ENCODE results near the gene COLEC11.

COLEC11 gene

GRCh38 chr2:3602553-3603339 lies 7.8 kb downstream of the COLEC11 start:
- H3K27ac ChIP-seq, result no peak overlapping the region
- TF ChIP-seq, protein P1, sequence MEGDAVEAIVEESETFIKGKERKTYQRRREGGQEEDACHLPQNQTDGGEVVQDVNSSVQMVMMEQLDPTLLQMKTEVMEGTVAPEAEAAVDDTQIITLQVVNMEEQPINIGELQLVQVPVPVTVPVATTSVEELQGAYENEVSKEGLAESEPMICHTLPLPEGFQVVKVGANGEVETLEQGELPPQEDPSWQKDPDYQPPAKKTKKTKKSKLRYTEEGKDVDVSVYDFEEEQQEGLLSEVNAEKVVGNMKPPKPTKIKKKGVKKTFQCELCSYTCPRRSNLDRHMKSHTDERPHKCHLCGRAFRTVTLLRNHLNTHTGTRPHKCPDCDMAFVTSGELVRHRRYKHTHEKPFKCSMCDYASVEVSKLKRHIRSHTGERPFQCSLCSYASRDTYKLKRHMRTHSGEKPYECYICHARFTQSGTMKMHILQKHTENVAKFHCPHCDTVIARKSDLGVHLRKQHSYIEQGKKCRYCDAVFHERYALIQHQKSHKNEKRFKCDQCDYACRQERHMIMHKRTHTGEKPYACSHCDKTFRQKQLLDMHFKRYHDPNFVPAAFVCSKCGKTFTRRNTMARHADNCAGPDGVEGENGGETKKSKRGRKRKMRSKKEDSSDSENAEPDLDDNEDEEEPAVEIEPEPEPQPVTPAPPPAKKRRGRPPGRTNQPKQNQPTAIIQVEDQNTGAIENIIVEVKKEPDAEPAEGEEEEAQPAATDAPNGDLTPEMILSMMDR (conservative IDR thresholded peaks at IDR 0.05), result no peak

DNA sequence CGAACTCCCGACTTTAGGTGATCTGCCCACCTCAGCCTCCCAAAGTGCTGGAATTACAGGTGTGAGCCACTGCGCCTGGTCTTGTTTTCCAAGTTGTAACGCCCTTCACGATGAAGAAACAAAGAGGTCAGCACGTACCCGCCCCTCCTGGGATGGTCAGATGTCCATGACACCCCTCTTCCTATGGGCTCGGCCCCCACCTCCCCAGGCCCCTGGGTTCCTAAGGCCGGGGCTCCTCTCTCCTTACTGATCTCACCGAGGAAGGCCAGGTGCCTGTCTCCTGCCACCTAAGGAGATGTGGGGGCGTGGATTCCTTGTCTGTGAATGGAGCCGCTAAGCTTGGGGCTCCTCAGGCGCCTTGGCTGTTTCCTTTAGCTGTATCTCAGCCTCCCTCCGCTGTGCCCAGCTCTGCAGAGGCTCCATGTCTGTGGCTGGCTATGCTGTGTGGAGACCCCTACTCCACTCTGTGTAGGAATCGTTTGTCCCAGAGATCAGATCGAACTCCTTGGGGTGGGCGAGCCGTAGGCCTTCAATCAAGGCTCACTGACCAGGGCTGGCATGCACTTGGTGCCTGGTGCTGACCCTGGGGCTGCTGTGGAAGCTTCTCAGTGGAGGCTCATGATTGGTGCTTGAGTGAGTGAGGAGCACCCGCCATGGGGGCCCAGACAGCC lies 8.8 kb downstream of the COLEC11 start:
- TF ChIP-seq, protein P1 (conservative IDR thresholded peaks at IDR 0.05), result no peak
- no peak overlapping the region for H3K27ac ChIP-seq

DNA sequence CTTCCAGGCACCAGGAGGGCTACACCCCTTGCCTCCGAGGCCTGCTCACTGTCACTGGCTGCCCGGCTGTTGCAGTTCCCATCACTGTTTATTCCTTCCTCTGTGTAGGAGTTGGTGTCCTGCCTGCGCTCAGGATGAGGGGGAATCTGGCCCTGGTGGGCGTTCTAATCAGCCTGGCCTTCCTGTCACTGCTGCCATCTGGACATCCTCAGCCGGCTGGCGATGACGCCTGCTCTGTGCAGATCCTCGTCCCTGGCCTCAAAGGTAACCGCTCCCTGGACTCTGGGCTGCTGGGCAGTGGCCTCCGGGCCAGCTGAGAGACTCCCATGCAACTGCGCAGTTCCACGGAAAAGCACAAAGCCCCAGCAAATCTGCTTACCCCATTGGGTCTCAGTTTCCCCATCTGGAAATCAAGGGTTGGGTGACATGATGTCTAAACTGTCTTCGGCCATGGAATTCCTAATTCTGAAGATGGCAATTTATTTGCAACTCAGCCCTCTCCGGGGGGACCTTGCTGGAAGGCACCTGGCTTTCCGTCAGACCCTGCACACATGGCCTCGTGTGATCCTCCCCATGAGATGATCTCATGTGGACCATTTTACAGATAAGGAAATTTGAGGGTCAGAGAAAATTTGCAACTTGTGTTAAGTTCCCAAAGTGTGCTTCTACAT lies 9.4 kb downstream of the COLEC11 start:
- TF ChIP-seq, protein P1 (conservative IDR thresholded peaks at IDR 0.05), result no peak
- H3K27ac ChIP-seq, result no peak overlapping the region

- TF ChIP-seq, protein P1 (conservative IDR thresholded peaks at IDR 0.05), result no peak
- no peak overlapping the region for H3K27ac ChIP-seq
Measured at GRCh38 chr2:3604991-3605961, 10.4 kb downstream of the COLEC11 start.

GRCh38 chr2:3606028-3606369 lies 11.1 kb downstream of the COLEC11 start:
- TF ChIP-seq, protein P1 (conservative IDR thresholded peaks at IDR 0.05), result no peak

GRCh38 chr2:3606370-3607201 lies 11.7 kb downstream of the COLEC11 start:
- H3K27ac ChIP-seq, result no peak overlapping the region
- TF ChIP-seq, protein P1 (conservative IDR thresholded peaks at IDR 0.05), result no peak

More at GRCh38 chr2:3606028-3606369, 11.1 kb downstream of the COLEC11 start:
- H3K27ac ChIP-seq, result no peak overlapping the region
